Daoy (cell line): ENCODE measurements around the gene EPRS1. TPM values are rescaled to one million over a fixed set of nuclear protein-coding genes. Genes with fewer than 3 reads are reported as not detected.
"Not testable (repeated sequence)": the region's sequence is repeated elsewhere in the genome, so short reads cannot be mapped to it uniquely, and the experiment has no call there.

Experiments
- DNase-seq: peaks from one replicate; pipeline ENCODE4 v3.0.0-alpha.2; 2015; ENCODE audit warnings: low read depth
- total RNA-seq: library from RNA; depleted of rRNA; stranded (reverse); fragments of >200 nt; shearing (Covaris generic); gene quantifications from 2 replicates; pipeline ENCODE4 v1.2.3, GENCODE V29; 2014; rRNA removed

Gene EPRS1
- total RNA-seq, 1 experiment from 2014 or later, result 99.8 TPM

GRCh38 chr1:220038640-220039039 lies 7.7 kb downstream of the EPRS1 start:
- no peak for DNase-seq

- DNase-seq, result not testable (repeated sequence)
Observed at GRCh38 chr1:220037810-220038209, 8.5 kb downstream of the EPRS1 start.

GRCh38 chr1:220032911-220033310 lies 13.4 kb downstream of the EPRS1 start:
- no peak for DNase-seq

- no peak for DNase-seq
Observed at GRCh38 chr1:220031287-220031686, 15.0 kb downstream of the EPRS1 start.

- DNase-seq, result no peak
Observed at GRCh38 chr1:220028346-220028895, 17.9 kb downstream of the EPRS1 start.

- no peak for DNase-seq
Observed at GRCh38 chr1:220019071-220019470, 27.2 kb downstream of the EPRS1 start.

GRCh38 chr1:220013497-220013896 lies 32.8 kb downstream of the EPRS1 start:
- DNase-seq, result no peak

GRCh38 chr1:220012259-220012658 lies 34.0 kb downstream of the EPRS1 start:
- DNase-seq, result no peak

- no peak for DNase-seq
Observed at GRCh38 chr1:220011620-220012019, 34.7 kb downstream of the EPRS1 start.

- DNase-seq, result no peak
Observed at GRCh38 chr1:220007438-220007837, 38.9 kb downstream of the EPRS1 start.

GRCh38 chr1:220005489-220005888 lies 40.8 kb downstream of the EPRS1 start:
- no peak for DNase-seq

GRCh38 chr1:220003610-220004299 lies 42.5 kb downstream of the EPRS1 start:
- DNase-seq, result no peak

- DNase-seq, result no peak
Observed at GRCh38 chr1:220003015-220003414, 43.3 kb downstream of the EPRS1 start.

GRCh38 chr1:220001095-220001501 lies 45.2 kb downstream of the EPRS1 start:
- peak; percentile 5 for DNase-seq

GRCh38 chr1:219999821-220000220 lies 46.5 kb downstream of the EPRS1 start:
- no peak for DNase-seq

Other genes starting within 250 kb of the EPRS1 start
- not detected in 2 replicates for gene SLC30A10, start 117.9 kb downstream of the EPRS1 start, total RNA-seq
- 43.1 and 46.6 TPM in 2 replicates for gene BPNT1, start 43.3 kb upstream of the EPRS1 start, total RNA-seq
- gene IARS2, start 47.6 kb upstream of the EPRS1 start, total RNA-seq, result 88.2 and 89.5 TPM in 2 replicates
- 26.3 and 28.8 TPM in 2 replicates for gene RAB3GAP2, start 225.9 kb upstream of the EPRS1 start, total RNA-seq